HepG2 (cell line): ENCODE data around the gene IFNA14.

Experiments
- GABPA ChIP-seq, 2 experiments: IDR thresholded peaks; 2 replicates each; pipeline ENCODE4 v1.6.1; 2011 to 2016; ENCODE audit warnings: low read depth in 2 of 2, low read length in 1 of 2, missing biosample characterization in 1 of 2, missing genetic modification characterization in 1 of 2
- RERE ChIP-seq: IDR thresholded peaks from 2 replicates; pipeline ENCODE4 v1.6.1; 2016; ENCODE audit warnings: low read depth, missing genetic modification reagents, missing compliant biosample characterization

GRCh38 chr9:21255538-21256212 is 15.9 kb upstream of the IFNA14 start:
- no peak for TF ChIP-seq GABPA (IDR thresholded peaks at IDR 0.05; ENCODE audit: low read depth, low read length)
- TF ChIP-seq GABPA (CRISPR knock-in tag; IDR thresholded peaks at IDR 0.05; ENCODE audit: low read depth), result no peak
- TF ChIP-seq RERE (CRISPR knock-in tag), result no peak
